Activated T-cell treated with anti-CD3 and anti-CD28 coated beads for 24 hours (primary cell): ENCODE measurements around the gene KLRF1.
"Not testable (repeated sequence)": the region's sequence is repeated elsewhere in the genome, so short reads cannot be mapped to it uniquely, and the experiment has no call there.

Source experiments
- DNase-seq: peaks from one replicate; pipeline ENCODE4 v3.0.0-alpha.2; 2020; ENCODE audit warnings: low read depth

The KLRF1 gene

DNA sequence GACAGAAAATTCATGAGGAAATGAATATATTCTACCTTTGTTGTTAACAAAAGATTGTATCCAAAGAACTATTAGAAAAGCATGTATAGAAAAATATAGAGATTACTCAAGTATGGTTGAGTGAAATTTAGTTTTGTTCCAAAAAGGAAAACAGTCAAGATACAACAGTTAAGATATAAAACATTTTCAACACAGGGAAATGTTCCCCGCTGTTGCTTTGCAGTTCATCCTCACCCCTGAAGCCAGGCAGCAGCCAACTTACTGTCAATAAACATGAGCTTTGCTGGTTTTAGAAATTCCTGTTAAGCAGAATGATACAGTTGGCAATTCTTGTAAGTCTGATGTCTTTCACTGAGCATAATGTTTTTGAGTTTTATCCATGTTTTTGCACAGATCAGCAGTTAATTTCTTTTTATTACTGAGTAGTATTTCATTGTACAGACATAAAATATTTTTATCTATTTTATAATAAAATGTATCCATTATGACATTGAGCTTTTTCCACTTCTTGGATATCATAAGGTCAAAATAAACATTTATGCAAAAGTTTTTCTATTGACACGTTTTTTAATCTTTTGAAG, 43.1 kb downstream of the KLRF1 start:
- DNase-seq: no peak

DNA sequence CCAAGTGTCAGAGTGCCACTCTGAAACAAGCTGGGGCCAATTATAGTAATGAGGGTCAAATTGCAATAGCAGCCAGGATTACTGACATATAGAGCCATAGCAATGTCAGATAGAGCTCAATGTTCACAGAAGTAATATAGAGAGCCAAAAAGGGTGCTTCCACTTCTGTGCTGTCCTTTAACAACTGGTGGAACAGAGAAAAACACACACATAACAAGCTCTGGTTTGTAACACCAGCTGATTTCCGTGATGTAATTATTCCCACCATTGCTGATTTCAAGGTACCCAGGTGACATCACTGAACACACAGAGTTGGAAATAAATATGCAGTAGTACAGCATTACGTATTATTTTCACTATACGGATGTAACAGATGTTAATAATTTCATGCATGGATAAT, 44.9 kb downstream of the KLRF1 start:
- DNase-seq: no peak

DNA sequence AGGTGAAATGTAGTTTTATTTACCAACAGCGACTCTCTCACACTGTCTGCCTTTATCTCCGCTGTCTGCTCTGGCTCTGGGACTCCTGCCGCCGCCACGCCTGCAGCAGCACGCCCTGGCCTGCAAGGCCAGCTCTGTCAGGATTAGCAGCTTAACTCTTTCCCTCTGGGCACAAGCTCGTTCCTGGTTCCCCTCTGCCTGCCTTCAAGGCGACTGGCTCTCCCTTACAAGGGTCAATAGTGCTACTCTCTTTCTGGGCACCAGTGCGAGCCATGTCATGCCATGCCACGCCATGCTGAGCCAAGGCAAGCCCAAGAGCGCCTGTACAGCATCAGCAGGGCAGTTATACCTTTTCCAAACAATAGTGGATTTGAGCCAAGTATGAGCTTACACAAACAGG, 45.5 kb downstream of the KLRF1 start:
- DNase-seq: no peak

DNA sequence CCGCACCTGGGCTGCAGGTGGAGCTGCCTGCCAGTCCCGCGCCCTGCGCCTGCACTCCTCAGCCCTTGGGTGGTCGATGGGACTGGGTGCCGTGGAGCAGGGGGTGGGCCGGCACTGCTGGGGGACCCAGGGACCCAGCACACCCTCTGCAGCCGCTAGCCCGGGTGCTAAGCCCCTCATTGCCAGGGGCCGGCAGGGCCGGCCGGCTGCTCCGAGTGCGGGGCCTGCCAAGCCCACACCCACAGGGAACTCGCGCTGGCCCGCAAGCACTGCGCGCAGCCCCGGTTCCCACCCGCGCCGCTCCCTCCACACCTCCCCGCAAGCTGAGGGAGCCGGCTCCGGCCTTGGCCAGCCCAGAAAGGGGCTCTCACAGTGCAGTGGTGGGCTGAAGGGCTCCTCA, 48.8 kb downstream of the KLRF1 start:
- not testable (repeated sequence) for DNase-seq

DNA sequence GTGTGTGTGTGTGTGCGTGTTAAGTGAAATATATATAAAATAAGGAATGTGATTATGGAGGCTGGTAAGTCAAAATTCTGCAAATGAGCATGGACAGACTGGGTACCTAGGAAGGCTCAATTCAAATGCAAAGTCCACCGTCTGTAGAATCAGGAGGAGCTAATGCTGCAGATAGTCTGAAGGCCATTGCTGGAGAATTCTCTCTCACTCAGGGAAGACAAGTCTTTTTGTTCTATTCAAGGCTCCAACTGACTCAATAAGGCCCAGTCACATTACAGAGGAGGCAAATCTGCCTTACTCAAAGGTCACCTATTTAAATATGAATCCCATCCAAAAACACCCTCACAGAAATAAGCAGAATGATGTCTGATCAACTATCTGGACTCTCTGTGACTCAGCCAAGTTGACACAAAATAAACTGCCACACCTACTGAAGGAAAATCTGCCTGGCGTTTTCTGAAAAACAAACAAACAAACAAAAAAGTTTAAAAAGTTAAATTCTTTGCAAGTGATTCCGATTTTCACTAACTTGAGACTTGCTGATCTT, 53.3 kb downstream of the KLRF1 start:
- DNase-seq: no peak

DNA sequence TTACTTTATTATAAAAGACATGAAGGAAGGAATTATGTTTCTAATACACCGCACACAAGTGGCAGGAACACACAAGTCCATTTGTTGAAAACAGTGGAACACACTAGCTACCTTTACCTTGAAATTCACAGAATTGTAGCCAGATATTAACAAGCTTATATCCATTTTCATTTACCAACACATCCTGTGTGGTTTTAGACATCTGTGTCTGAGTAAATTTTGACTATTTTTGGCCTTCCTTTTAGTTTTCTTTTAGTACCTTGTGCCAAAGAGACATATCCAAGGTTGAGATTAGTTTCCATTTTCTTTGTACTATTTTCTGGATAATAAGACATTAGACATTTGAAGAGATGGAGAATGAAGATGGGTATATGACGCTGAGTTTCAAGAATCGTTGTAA, 54.0 kb downstream of the KLRF1 start, which contains the start of gene KLRF2:
Gene KLRF2 (plus strand): TSS at position 244 of the 400 bp plus-strand sequence. CDS start 107 bp downstream, at position 351.
- no peak for DNase-seq

DNA sequence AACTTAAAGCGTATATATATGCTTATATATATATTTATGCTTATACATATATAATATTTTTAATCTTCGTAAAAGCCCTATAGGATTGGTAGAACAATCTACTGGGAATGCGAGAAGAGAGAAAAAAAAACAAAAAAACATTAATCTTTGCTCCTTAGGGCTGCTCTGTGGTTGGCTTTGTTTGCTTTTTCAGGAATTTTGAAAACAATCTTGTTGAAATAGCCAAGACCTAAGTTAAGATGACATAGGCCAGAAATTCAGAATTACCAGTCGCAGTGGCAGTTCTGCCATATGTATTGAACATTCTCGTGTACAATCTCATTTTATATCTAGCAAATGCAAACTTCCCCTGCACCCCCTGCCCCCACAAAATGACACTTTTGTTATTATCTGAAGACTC, 54.7 kb downstream of the KLRF1 start:
- no peak for DNase-seq

DNA sequence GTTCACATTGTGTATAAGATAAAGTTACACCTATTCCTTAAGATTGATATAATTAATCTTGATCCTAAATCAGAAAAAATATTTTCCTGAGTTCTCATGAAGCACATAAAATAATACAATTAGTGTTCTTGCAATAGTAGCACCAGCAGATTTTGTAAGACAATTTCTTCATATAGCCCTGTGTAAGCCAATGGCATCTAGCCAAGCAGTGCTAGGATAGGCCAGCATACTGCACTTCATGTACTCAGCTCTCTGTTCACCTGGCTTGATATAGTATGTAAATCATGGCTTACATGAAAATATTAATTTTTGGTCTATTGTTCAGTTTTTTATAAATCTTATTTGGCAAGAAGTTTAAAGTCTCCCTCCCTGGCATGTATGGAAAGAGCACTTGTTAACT, 55.9 kb downstream of the KLRF1 start:
- no peak for DNase-seq

DNA sequence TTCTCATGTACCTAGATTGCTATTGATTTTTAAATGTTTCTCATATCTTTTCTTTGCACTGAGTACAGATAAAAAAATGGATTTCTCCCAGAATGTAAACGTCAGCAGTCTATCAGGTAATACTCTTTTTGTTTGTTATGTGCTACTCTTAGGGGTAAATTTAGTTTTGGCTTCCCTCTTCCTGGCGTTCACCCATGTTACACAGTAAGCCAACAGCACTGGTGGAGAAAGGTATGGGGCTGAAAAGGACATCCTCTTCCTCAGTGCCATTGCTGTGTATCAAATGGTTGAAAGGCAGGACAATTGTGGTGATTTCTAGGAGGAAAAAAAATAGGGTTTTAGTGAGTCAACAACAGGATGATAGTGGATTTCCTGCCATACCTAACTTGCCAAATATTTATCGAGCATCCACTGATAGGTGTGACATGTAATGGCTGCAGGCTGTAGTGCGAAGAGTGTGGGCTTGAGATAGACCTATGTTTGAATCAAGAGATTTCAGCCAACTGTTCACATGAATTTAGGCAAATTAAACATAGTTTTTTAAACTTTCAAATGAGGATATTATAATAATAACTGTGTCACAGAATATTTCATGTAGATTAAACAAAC, 61.5 kb downstream of the KLRF1 start:
- no peak for DNase-seq
